Measurements from ENCODE around the gene RUNX2.

DNA sequence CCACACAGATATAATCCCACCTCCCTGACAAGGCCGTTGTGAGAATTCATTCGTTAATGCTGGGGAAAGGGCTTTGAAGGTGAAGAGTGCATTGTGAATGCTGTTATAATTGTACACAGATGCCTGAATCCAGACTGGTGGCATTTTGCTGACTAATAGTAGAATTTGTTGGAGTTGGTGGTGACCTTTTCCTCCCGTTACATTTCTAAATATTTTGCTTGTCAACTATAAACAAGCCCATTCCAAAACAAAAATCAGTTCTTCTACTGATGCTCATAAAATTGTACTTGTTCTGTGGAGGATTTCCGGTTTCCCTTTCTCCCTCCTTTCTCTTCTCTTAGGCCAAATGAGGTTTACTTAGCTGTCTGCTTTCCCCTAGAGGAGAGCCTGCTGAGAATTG, 302.7 kb downstream of the RUNX2 start:
- TF ChIP-seq EZH2 (IDR thresholded peaks at IDR 0.05; ENCODE audit: borderline replicate concordance, low read length) = no peak
- TF ChIP-seq, protein P1, sequence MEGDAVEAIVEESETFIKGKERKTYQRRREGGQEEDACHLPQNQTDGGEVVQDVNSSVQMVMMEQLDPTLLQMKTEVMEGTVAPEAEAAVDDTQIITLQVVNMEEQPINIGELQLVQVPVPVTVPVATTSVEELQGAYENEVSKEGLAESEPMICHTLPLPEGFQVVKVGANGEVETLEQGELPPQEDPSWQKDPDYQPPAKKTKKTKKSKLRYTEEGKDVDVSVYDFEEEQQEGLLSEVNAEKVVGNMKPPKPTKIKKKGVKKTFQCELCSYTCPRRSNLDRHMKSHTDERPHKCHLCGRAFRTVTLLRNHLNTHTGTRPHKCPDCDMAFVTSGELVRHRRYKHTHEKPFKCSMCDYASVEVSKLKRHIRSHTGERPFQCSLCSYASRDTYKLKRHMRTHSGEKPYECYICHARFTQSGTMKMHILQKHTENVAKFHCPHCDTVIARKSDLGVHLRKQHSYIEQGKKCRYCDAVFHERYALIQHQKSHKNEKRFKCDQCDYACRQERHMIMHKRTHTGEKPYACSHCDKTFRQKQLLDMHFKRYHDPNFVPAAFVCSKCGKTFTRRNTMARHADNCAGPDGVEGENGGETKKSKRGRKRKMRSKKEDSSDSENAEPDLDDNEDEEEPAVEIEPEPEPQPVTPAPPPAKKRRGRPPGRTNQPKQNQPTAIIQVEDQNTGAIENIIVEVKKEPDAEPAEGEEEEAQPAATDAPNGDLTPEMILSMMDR (IDR thresholded peaks at IDR 0.05; ENCODE audit: low read length) = no peak

All from OCI-LY1 (cell line).